ENCODE data around the gene SORBS2. TPM values are rescaled to one million over a fixed set of nuclear protein-coding genes. Genes with fewer than 3 reads are reported as not detected.

The SORBS2 gene
- total RNA-seq, 1 experiment from 2014 or later: 8.4 TPM

DNA sequence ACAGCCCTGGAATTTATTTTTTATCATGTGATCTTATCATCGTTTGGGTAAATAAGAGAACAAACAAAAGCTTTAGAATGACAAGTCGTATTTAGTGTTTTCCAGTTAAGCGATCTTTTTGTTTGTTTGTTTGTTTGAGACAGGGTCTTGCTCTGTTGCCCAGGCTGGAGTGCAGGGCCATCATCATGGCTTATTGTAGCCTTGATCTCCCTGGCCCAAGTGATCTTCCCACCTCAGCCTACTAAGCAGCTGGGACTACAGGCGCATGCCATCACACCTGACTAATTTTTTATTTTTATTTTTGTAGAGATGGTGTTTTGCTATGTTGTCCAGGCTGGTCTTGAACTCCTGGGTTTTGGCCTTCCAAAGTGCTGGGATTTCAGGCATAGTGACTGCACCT lies 219.6 kb downstream of the SORBS2 start:
- in situ Hi-C loops (cut with HindIII; ENCODE audit: low pct_unique_long_range_greater_than_20kb, low sequenced_read_pairs): no loop called here
- CTCF ChIA-PET: no interaction called here
- no peaks in the 10 kb centered on the region for H3K4me1 ChIP-seq (ENCODE audit: control insufficient read depth, insufficient read depth, low read length)
- ATAC-seq (no peak), DNase-seq (ENCODE audit: low read depth, low spot score) (no peak)
- TF ChIP-seq SIN3A (IDR thresholded peaks at IDR 0.05; ENCODE audit: borderline replicate concordance, insufficient read depth, low read depth, low read length): no peak
- TF ChIP-seq, protein P1, sequence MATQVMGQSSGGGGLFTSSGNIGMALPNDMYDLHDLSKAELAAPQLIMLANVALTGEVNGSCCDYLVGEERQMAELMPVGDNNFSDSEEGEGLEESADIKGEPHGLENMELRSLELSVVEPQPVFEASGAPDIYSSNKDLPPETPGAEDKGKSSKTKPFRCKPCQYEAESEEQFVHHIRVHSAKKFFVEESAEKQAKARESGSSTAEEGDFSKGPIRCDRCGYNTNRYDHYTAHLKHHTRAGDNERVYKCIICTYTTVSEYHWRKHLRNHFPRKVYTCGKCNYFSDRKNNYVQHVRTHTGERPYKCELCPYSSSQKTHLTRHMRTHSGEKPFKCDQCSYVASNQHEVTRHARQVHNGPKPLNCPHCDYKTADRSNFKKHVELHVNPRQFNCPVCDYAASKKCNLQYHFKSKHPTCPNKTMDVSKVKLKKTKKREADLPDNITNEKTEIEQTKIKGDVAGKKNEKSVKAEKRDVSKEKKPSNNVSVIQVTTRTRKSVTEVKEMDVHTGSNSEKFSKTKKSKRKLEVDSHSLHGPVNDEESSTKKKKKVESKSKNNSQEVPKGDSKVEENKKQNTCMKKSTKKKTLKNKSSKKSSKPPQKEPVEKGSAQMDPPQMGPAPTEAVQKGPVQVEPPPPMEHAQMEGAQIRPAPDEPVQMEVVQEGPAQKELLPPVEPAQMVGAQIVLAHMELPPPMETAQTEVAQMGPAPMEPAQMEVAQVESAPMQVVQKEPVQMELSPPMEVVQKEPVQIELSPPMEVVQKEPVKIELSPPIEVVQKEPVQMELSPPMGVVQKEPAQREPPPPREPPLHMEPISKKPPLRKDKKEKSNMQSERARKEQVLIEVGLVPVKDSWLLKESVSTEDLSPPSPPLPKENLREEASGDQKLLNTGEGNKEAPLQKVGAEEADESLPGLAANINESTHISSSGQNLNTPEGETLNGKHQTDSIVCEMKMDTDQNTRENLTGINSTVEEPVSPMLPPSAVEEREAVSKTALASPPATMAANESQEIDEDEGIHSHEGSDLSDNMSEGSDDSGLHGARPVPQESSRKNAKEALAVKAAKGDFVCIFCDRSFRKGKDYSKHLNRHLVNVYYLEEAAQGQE (IDR thresholded peaks at IDR 0.05; ENCODE audit: insufficient read depth in 1 of 2, low read depth in 2 of 2, low read length in 1 of 2): no peak
- no peak for TF ChIP-seq TCF7L2 (IDR thresholded peaks at IDR 0.05; ENCODE audit: low read depth, low read length)
- no peak for TF ChIP-seq POLR2AphosphoS5 (IDR thresholded peaks at IDR 0.05; ENCODE audit: low read depth, low read length)
- TF ChIP-seq, protein P2, sequence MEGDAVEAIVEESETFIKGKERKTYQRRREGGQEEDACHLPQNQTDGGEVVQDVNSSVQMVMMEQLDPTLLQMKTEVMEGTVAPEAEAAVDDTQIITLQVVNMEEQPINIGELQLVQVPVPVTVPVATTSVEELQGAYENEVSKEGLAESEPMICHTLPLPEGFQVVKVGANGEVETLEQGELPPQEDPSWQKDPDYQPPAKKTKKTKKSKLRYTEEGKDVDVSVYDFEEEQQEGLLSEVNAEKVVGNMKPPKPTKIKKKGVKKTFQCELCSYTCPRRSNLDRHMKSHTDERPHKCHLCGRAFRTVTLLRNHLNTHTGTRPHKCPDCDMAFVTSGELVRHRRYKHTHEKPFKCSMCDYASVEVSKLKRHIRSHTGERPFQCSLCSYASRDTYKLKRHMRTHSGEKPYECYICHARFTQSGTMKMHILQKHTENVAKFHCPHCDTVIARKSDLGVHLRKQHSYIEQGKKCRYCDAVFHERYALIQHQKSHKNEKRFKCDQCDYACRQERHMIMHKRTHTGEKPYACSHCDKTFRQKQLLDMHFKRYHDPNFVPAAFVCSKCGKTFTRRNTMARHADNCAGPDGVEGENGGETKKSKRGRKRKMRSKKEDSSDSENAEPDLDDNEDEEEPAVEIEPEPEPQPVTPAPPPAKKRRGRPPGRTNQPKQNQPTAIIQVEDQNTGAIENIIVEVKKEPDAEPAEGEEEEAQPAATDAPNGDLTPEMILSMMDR (IDR thresholded peaks at IDR 0.05): no peak
- no TSS peak for BruUV-seq (replicated peaks)
- H3K9me3 ChIP-seq (ENCODE audit: control insufficient read depth, insufficient read depth, low read depth, low read length): no peaks in the 10 kb centered on the region
- intact Hi-C loops (cut with micrococcal nuclease; ENCODE audit: unreplicated experiment): loop anchor here (10.0 kb wide), 1 partner anchor 388 kb away; the partner anchor contains the start of genes CFAP97 and SNX25
- no peaks in the 10 kb centered on the region for H3K27me3 ChIP-seq (ENCODE audit: control insufficient read depth, insufficient read depth, low read length)
- POLR2A ChIA-PET: no interaction called here
- H3K27ac ChIP-seq (ENCODE audit: low read length): no peak overlapping the region
- H3K36me3 ChIP-seq (ENCODE audit: control insufficient read depth, insufficient read depth, low read length): no peaks in the 10 kb centered on the region
- H3K4me3 ChIP-seq (ENCODE audit: low read depth in 2 of 2, low read length in 2 of 2): no peak overlapping the region

DNA sequence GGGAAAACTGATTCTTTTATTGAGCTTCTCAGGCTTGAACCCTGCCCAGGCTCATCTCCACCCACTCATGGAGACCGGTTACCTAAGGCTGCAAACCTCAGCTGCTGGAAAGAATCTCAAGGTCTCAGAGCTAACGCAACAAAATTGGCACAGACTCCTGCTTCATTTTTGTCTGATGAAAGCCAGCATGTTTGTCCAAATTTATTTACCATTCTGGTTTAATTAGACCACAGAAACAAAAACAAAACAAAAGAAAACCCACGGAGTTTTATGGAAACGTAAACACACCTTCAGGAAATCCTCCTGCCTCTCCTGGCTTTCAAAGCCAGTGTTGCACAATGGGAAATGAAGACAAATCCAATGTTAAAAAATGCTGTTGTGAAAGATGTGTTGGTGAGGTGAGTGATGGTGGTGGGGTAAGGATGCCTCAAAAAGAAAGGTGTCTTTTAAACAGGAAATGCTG lies 220.3 kb downstream of the SORBS2 start:
- Histone ChIP-seq H3K27me3 (ENCODE audit: control insufficient read depth, insufficient read depth, low read length) (no peaks in the 10 kb centered on the region), H3K36me3 (ENCODE audit: control insufficient read depth, insufficient read depth, low read length) (no peaks in the 10 kb centered on the region), H3K9me3 (ENCODE audit: control insufficient read depth, insufficient read depth, low read depth, low read length) (no peaks in the 10 kb centered on the region), H3K27ac (ENCODE audit: low read length) (no peak overlapping the region), H3K4me3 (ENCODE audit: low read depth in 2 of 2, low read length in 2 of 2) (no peak overlapping the region), H3K4me1 (ENCODE audit: control insufficient read depth, insufficient read depth, low read length) (no peaks in the 10 kb centered on the region)
- ChIA-PET POLR2A (no interaction called here), CTCF (no interaction called here)
- DNase-seq (ENCODE audit: low read depth, low spot score): no peak
- no TSS peak for BruUV-seq (replicated peaks)
- in situ Hi-C loops (cut with HindIII; ENCODE audit: low pct_unique_long_range_greater_than_20kb, low sequenced_read_pairs) (no loop called here), intact Hi-C loops (cut with micrococcal nuclease; ENCODE audit: unreplicated experiment) (loop anchor here (10.0 kb wide), 1 partner anchor 387 kb away; the partner anchor contains the start of genes CFAP97 and SNX25)
- no peak for ATAC-seq
- TF ChIP-seq, protein P1 (IDR thresholded peaks at IDR 0.05; ENCODE audit: insufficient read depth in 1 of 2, low read depth in 2 of 2, low read length in 1 of 2): no peak
- no peak for TF ChIP-seq POLR2AphosphoS5 (IDR thresholded peaks at IDR 0.05; ENCODE audit: low read depth, low read length)
- no peak for TF ChIP-seq SIN3A (IDR thresholded peaks at IDR 0.05; ENCODE audit: borderline replicate concordance, insufficient read depth, low read depth, low read length)
- TF ChIP-seq TCF7L2 (IDR thresholded peaks at IDR 0.05; ENCODE audit: low read depth, low read length): no peak
- TF ChIP-seq, protein P2 (IDR thresholded peaks at IDR 0.05): no peak
